ENCODE data around the gene ZCCHC14. TPM values are rescaled to one million over a fixed set of nuclear protein-coding genes. Genes with fewer than 3 reads are reported as not detected.
"Not testable (repeated sequence)": the region's sequence is repeated elsewhere in the genome, so short reads cannot be mapped to it uniquely, and the experiment has no call there.

Gene ZCCHC14
- total RNA-seq, 1 experiment from 2014 or later: 33.1 TPM

DNA sequence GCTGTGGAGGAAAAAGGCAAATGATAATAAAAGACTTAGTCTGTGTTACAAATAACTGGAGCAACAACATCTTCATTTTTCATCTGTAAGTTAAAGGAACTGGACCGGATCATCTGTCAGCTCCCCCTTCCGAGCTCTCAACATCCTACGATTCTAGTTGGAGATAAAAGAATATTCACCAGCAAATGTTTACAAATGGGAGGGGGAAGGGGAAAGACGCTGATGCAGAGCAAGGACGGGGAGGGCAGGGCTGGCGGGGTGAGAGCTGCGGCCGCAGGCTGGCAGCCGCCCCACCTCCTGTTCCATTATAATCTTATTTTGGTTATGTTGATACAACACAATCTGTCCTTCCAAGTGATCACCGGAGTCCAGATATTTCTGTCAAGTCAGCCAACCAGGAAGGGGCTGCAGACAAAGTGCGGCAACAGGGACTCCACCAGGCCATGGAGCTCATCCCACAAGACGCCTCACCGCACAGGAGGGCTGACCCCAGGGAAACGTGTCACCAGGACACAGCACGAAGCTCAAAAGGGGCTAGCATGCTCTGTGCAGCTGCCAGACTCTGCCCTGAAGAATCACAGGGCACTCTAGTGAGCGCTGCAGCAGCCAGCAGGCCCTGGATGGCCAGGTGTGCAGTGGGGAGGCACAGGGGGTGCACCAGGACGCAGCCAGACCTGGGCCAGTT, 128.9 kb downstream of the ZCCHC14 start:
- H3K4me1 Mint-ChIP-seq (ENCODE audit: low read depth, unreplicated experiment): no peaks in the 10 kb centered on the region

GRCh38 chr16:87362828-87363559, 129.8 kb downstream of the ZCCHC14 start:
- H3K9me3 Mint-ChIP-seq (ENCODE audit: unreplicated experiment): not testable (repeated sequence)

More for the DNA sequence above, 128.9 kb downstream of the ZCCHC14 start:
- Histone ChIP-seq H3K36me3 (ENCODE audit: control insufficient read depth, insufficient read depth, low read length) (peaks cover 3% of the 10 kb centered on the region; the same call in 1 of the 2 replicates), H3K27me3 (replicated peaks; ENCODE audit: control insufficient read depth, insufficient read depth, low read length) (no peaks in the 10 kb centered on the region), H3K4me1 (no peaks in the 10 kb centered on the region), H3K4me3 (ENCODE audit: low read depth, low read length) (no peak overlapping the region), H3K9me3 (no peaks in the 10 kb centered on the region)
- H3K36me3 Mint-ChIP-seq (ENCODE audit: insufficient read depth, unreplicated experiment): peaks cover 36% of the 10 kb centered on the region
- TF ChIP-seq, protein P1, sequence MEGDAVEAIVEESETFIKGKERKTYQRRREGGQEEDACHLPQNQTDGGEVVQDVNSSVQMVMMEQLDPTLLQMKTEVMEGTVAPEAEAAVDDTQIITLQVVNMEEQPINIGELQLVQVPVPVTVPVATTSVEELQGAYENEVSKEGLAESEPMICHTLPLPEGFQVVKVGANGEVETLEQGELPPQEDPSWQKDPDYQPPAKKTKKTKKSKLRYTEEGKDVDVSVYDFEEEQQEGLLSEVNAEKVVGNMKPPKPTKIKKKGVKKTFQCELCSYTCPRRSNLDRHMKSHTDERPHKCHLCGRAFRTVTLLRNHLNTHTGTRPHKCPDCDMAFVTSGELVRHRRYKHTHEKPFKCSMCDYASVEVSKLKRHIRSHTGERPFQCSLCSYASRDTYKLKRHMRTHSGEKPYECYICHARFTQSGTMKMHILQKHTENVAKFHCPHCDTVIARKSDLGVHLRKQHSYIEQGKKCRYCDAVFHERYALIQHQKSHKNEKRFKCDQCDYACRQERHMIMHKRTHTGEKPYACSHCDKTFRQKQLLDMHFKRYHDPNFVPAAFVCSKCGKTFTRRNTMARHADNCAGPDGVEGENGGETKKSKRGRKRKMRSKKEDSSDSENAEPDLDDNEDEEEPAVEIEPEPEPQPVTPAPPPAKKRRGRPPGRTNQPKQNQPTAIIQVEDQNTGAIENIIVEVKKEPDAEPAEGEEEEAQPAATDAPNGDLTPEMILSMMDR (IDR thresholded peaks at IDR 0.05; ENCODE audit: insufficient read depth in 1 of 2, low read depth in 1 of 2, low read length in 1 of 2, severe bottlenecking in 1 of 2, unreplicated experiment in 1 of 2): no peak
- no peak overlapping the region for H3K4me3 Mint-ChIP-seq (ENCODE audit: unreplicated experiment)
- ChIA-PET POLR2A (no interaction called here), CTCF (no interaction called here)
- no TSS peak for BruUV-seq (replicated peaks)
- no peaks in the 10 kb centered on the region for H3K9me3 Mint-ChIP-seq (ENCODE audit: unreplicated experiment)
- H3K27me3 Mint-ChIP-seq (ENCODE audit: insufficient read depth, unreplicated experiment): no peaks in the 10 kb centered on the region
- no peak for DNase-seq
- no peak overlapping the region for H3K27ac Mint-ChIP-seq (ENCODE audit: unreplicated experiment)
- intact Hi-C loops (cut with micrococcal nuclease; ENCODE audit: unreplicated experiment): no loop called here

GRCh38 chr16:87361916-87362619, 130.8 kb downstream of the ZCCHC14 start:
- Mint-ChIP-seq H3K9me3 (ENCODE audit: unreplicated experiment) (no peaks in the 10 kb centered on the region), H3K36me3 (ENCODE audit: insufficient read depth, unreplicated experiment) (peaks cover 42% of the 10 kb centered on the region), H3K27me3 (ENCODE audit: insufficient read depth, unreplicated experiment) (no peaks in the 10 kb centered on the region), H3K4me1 (ENCODE audit: low read depth, unreplicated experiment) (no peaks in the 10 kb centered on the region), H3K4me3 (ENCODE audit: unreplicated experiment) (no peak overlapping the region), H3K27ac (ENCODE audit: unreplicated experiment) (no peak overlapping the region)
- Histone ChIP-seq H3K9me3 (no peaks in the 10 kb centered on the region), H3K4me3 (ENCODE audit: low read depth, low read length) (no peak overlapping the region), H3K4me1 (no peaks in the 10 kb centered on the region), H3K36me3 (ENCODE audit: control insufficient read depth, insufficient read depth, low read length) (peaks cover 3% of the 10 kb centered on the region; the same call in 1 of the 2 replicates), H3K27me3 (replicated peaks; ENCODE audit: control insufficient read depth, insufficient read depth, low read length) (no peaks in the 10 kb centered on the region)
- no peak for DNase-seq
- no TSS peak for BruUV-seq (replicated peaks)
- intact Hi-C loops (cut with micrococcal nuclease; ENCODE audit: unreplicated experiment): no loop called here
- TF ChIP-seq, protein P1 (IDR thresholded peaks at IDR 0.05; ENCODE audit: insufficient read depth in 1 of 2, low read depth in 1 of 2, low read length in 1 of 2, severe bottlenecking in 1 of 2, unreplicated experiment in 1 of 2): no peak
- POLR2A ChIA-PET: no interaction called here
- CTCF ChIA-PET: no interaction called here

More at GRCh38 chr16:87362828-87363559, 129.8 kb downstream of the ZCCHC14 start:
- H3K4me3 Mint-ChIP-seq (ENCODE audit: unreplicated experiment); CTCF ChIA-PET; H3K4me1 ChIP-seq; BruUV-seq (replicated peaks); H3K4me1 Mint-ChIP-seq (ENCODE audit: low read depth, unreplicated experiment); H3K36me3 ChIP-seq (ENCODE audit: control insufficient read depth, insufficient read depth, low read length); DNase-seq; POLR2A ChIA-PET; intact Hi-C loops (cut with micrococcal nuclease; ENCODE audit: unreplicated experiment); H3K27me3 Mint-ChIP-seq (ENCODE audit: insufficient read depth, unreplicated experiment); H3K27me3 ChIP-seq (replicated peaks; ENCODE audit: control insufficient read depth, insufficient read depth, low read length); H3K27ac Mint-ChIP-seq (ENCODE audit: unreplicated experiment); H3K4me3 ChIP-seq (ENCODE audit: low read depth, low read length); H3K9me3 ChIP-seq: not testable (repeated sequence)
- peaks cover 43% of the 10 kb centered on the region for H3K36me3 Mint-ChIP-seq (ENCODE audit: insufficient read depth, unreplicated experiment)

All from Caco-2 (cell line).